Naive B cell (primary cell): ENCODE results near the gene CCDC188. TPM values are rescaled to one million over a fixed set of nuclear protein-coding genes. Genes with fewer than 3 reads are reported as not detected.

ENCODE experiments used
- ATAC-seq, 2 donors: fragments of 150-1000 bp; cut with Tn5 transposase; 2 replicates each; pipeline ENCODE4 v1.10.0; 2021; ENCODE audit warnings: low read depth in 2 of 2, mild to moderate bottlenecking in 2 of 2, moderate library complexity in 2 of 2
- DNase-seq: peaks from one replicate; pipeline ENCODE4 v3.0.0; 2022
- H3K27ac Mint-ChIP-seq, 6 donors: one replicate each; pipeline ENCODE4 v1.8.0; 2020 to 2022; ENCODE audit warnings: mild to moderate bottlenecking in 6 of 6, mixed read lengths in 6 of 6, moderate library complexity in 5 of 6, inconsistent platforms in 2 of 6
- H3K27me3 Mint-ChIP-seq, 3 donors: one replicate each; pipeline ENCODE4 v1.8.0; 2021 to 2022; ENCODE audit warnings: mixed read lengths in 3 of 3, mild to moderate bottlenecking in 1 of 3
- H3K36me3 Mint-ChIP-seq, 2 donors: one replicate each; pipeline ENCODE4 v1.8.0; 2020 to 2022; ENCODE audit warnings: mixed read lengths in 2 of 2, inconsistent platforms in 1 of 2, mild to moderate bottlenecking in 1 of 2
- H3K4me1 Mint-ChIP-seq, 3 donors: one replicate each; pipeline ENCODE4 v1.8.0; 2020 to 2022; ENCODE audit warnings: mixed read lengths in 3 of 3, inconsistent platforms in 1 of 3, mild to moderate bottlenecking in 1 of 3, moderate library complexity in 1 of 3
- H3K4me3 Mint-ChIP-seq, 8 donors: one replicate each; pipeline ENCODE4 v1.8.0; 2020 to 2022; ENCODE audit warnings: mild to moderate bottlenecking in 8 of 8, mixed read lengths in 8 of 8, moderate library complexity in 8 of 8, inconsistent platforms in 2 of 8
- H3K9me3 Mint-ChIP-seq, 7 donors: one replicate each; pipeline ENCODE4 v1.8.0; 2020 to 2022; ENCODE audit warnings: mixed read lengths in 7 of 7, mild to moderate bottlenecking in 5 of 7, inconsistent platforms in 2 of 7, moderate library complexity in 1 of 7
- polyA plus RNA-seq, 6 donors: library from polyadenylated mRNA; unstranded; fragments of 300-500 nt; fragmentation: Illumina TruSeq; gene quantifications; one replicate each; pipeline ENCODE4 v1.2.3, GENCODE V29; 2021; ENCODE audit warnings: low read depth in 6 of 6

The CCDC188 gene
- polyA plus RNA-seq, 6 donors from 2014 or later, result not detected

DNA sequence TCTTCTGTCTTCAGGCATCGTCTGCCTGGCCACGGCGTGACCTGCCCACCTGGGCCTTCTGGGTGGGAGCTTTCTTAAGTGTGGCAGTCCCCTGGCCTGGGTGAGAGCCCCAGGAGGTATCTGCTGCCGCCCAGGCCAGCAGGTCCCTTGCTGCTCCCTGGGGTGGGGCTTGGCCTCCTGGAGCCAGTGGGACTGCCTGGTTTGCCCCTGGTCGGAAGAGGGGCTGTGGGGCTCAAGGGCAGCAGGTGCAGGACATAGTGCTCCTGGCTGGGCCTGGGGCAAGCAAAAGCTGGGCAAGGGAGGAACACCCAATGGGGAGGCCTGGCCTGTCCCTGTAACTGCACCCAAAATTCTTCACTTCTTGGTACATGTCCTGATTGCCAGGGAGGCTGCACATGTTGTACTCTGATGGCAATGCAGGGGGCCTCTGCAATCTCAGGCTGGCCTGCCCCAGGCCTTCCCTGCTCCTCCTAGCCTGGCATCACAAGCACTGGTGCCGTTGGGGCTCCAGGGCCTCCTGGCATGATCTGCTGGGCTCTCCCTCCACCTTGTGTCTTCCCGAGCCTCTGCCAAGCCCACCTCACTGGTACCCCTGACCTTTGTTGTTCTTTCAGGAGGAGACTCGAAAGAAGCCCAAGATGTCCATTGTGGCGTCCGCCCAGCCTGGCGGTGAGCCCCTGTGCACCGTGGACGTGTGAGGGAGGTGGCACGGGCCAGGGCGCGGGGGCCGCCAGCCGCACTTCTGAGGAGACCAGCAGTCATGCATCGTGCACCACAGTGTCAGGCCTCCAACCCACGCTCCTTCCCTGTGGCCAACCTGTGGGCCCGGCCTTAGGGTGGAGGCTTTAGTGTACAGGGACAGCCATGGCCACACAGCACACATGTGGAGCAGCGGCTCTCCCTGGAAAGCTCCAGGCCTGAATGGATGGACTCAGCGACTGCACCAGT is 41.2 kb downstream of the CCDC188 start:
- H3K4me3 Mint-ChIP-seq, result no peak overlapping the region
- no peaks in the 10 kb centered on the region for H3K9me3 Mint-ChIP-seq
- H3K27me3 Mint-ChIP-seq, result no peaks in the 10 kb centered on the region
- H3K27ac Mint-ChIP-seq, result peak overlapping the region in 1 of 6 donors; percentile 45
- peaks cover 0 to 8% (median 0%) of the 10 kb centered on the region in 3 donors for H3K4me1 Mint-ChIP-seq
- ATAC-seq (no peak), DNase-seq (no peak)
- H3K36me3 Mint-ChIP-seq, result no peaks in the 10 kb centered on the region

GRCh38 chr22:20108757-20109230 is 42.1 kb downstream of the CCDC188 start:
- H3K27ac Mint-ChIP-seq, result no peak overlapping the region
- H3K36me3 Mint-ChIP-seq, result no peaks in the 10 kb centered on the region
- no peaks in the 10 kb centered on the region for H3K9me3 Mint-ChIP-seq
- no peak for ATAC-seq
- H3K27me3 Mint-ChIP-seq, result no peaks in the 10 kb centered on the region
- peaks cover 0 to 3% (median 0%) of the 10 kb centered on the region in 3 donors for H3K4me1 Mint-ChIP-seq
- no peak for DNase-seq
- H3K4me3 Mint-ChIP-seq, result no peak overlapping the region

DNA sequence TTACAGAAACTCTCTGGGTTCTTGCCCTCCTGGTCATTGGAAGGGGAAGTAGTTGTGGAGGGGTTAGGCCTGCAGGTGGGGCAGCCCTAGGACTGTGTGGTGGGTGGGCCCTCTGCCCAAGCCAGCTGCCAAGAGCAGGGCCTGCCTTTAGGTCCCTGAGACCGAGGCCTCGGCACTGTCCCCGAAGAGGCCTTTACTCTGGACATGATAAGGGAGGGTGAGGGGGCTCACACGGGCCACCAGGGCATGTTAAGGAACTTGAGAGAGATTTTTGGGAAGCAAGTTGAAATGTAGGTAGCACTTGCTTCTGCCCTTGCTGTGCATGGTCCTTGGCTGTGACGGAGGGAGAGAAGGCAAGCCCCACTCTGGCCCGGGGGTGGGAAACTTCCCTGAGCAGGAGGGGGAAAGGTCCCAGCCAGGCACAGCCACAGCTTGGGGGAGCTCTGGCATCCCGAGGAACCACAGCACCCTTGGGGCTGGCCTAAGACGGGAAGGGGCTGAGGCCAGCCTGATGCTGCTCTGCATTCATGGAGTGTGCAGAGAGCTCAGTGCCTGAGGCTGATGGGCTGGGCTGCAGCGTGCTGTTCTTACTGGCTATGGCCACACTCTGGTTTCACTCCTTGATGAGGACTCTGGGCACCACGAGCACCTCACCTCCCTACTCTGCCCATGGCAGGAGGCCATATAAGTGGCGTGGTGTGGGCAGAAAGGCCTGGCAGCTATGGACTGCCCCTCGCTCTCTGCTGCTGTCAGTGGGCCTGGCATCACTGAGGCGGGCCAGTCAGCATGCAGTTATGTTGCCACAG is 42.7 kb downstream of the CCDC188 start:
- H3K27ac Mint-ChIP-seq, result peak overlapping the region in 2 of 6 donors; percentile 32 to 70
- DNase-seq, result no peak
- H3K4me1 Mint-ChIP-seq, result peaks cover 0 to 3% (median 0%) of the 10 kb centered on the region in 3 donors
- H3K4me3 Mint-ChIP-seq, result no peak overlapping the region
- no peaks in the 10 kb centered on the region for H3K9me3 Mint-ChIP-seq
- no peak for ATAC-seq
- H3K36me3 Mint-ChIP-seq, result no peaks in the 10 kb centered on the region
- H3K27me3 Mint-ChIP-seq, result no peaks in the 10 kb centered on the region

- H3K9me3 Mint-ChIP-seq, result no peaks in the 10 kb centered on the region
- H3K4me3 Mint-ChIP-seq, result no peak overlapping the region
- no peaks in the 10 kb centered on the region for H3K27me3 Mint-ChIP-seq
- no peaks in the 10 kb centered on the region for H3K36me3 Mint-ChIP-seq
- ATAC-seq (no peak), DNase-seq (no peak)
- peak overlapping the region in 2 of 6 donors; percentile 57 to 62 for H3K27ac Mint-ChIP-seq
- peaks cover 0 to 3% (median 0%) of the 10 kb centered on the region in 3 donors for H3K4me1 Mint-ChIP-seq
These were observed 43.4 kb downstream of the CCDC188 start for GRCh38 chr22:20107471-20107901.

- H3K4me3 Mint-ChIP-seq, result no peak overlapping the region
- no peak for DNase-seq
- peak overlapping the region in 1 of 6 donors; percentile 87 for H3K27ac Mint-ChIP-seq
- no peaks in the 10 kb centered on the region for H3K9me3 Mint-ChIP-seq
- H3K4me1 Mint-ChIP-seq, result no peaks in the 10 kb centered on the region
- no peaks in the 10 kb centered on the region for H3K27me3 Mint-ChIP-seq
- H3K36me3 Mint-ChIP-seq, result no peaks in the 10 kb centered on the region
- ATAC-seq, result no peak
These were observed 44.0 kb downstream of the CCDC188 start for GRCh38 chr22:20106849-20107237.

- no peak for ATAC-seq
- no peaks in the 10 kb centered on the region for H3K36me3 Mint-ChIP-seq
These were observed 44.5 kb downstream of the CCDC188 start for GRCh38 chr22:20106205-20106848.

GRCh38 chr22:20105456-20106204 is 45.2 kb downstream of the CCDC188 start:
- no peaks in the 10 kb centered on the region for H3K4me1 Mint-ChIP-seq
- H3K4me3 Mint-ChIP-seq, result no peak overlapping the region
- H3K27me3 Mint-ChIP-seq, result no peaks in the 10 kb centered on the region
- H3K36me3 Mint-ChIP-seq, result no peaks in the 10 kb centered on the region
- DNase-seq (no peak), ATAC-seq (no peak)
- no peaks in the 10 kb centered on the region for H3K9me3 Mint-ChIP-seq
- no peak overlapping the region for H3K27ac Mint-ChIP-seq

More at GRCh38 chr22:20106205-20106848, 44.5 kb downstream of the CCDC188 start:
- H3K27ac Mint-ChIP-seq, result no peak overlapping the region
- no peak overlapping the region for H3K4me3 Mint-ChIP-seq
- H3K9me3 Mint-ChIP-seq, result no peaks in the 10 kb centered on the region
- H3K27me3 Mint-ChIP-seq, result no peaks in the 10 kb centered on the region
- H3K4me1 Mint-ChIP-seq, result no peaks in the 10 kb centered on the region
- DNase-seq, result no peak

GRCh38 chr22:20102203-20102780 is 48.6 kb downstream of the CCDC188 start:
- Mint-ChIP-seq H3K36me3 (peaks cover 3 to 6% of the 10 kb centered on the region in 2 donors), H3K4me1 (no peaks in the 10 kb centered on the region), H3K9me3 (no peaks in the 10 kb centered on the region), H3K27ac (peak overlapping the region in 2 of 6 donors; percentile 22 to 64), H3K27me3 (no peaks in the 10 kb centered on the region), H3K4me3 (no peak overlapping the region)
- no peak for ATAC-seq
- DNase-seq, result no peak

- peak overlapping the region in 1 of 6 donors; percentile 15 for H3K27ac Mint-ChIP-seq
- no peaks in the 10 kb centered on the region for H3K27me3 Mint-ChIP-seq
- peaks cover 7 to 12% of the 10 kb centered on the region in 2 donors for H3K36me3 Mint-ChIP-seq
- H3K9me3 Mint-ChIP-seq, result peaks cover 0 to 3% (median 0%) of the 10 kb centered on the region in 7 donors
- no peaks in the 10 kb centered on the region for H3K4me1 Mint-ChIP-seq
- DNase-seq (no peak), ATAC-seq (no peak)
- H3K4me3 Mint-ChIP-seq, result no peak overlapping the region
These were observed 49.2 kb downstream of the CCDC188 start for GRCh38 chr22:20101638-20102037.

- H3K4me1 Mint-ChIP-seq, result no peaks in the 10 kb centered on the region
- peak overlapping the region in 1 of 6 donors; percentile 64 for H3K27ac Mint-ChIP-seq
- no peaks in the 10 kb centered on the region for H3K27me3 Mint-ChIP-seq
- H3K9me3 Mint-ChIP-seq, result peaks cover 0 to 4% (median 0%) of the 10 kb centered on the region in 7 donors
- DNase-seq (no peak), ATAC-seq (no peak)
- no peak overlapping the region for H3K4me3 Mint-ChIP-seq
- peaks cover 14 to 23% of the 10 kb centered on the region in 2 donors for H3K36me3 Mint-ChIP-seq
These were observed 51.6 kb downstream of the CCDC188 start for GRCh38 chr22:20099099-20099711.
